ENCODE results near the gene SFXN5. TPM values are rescaled to one million over a fixed set of nuclear protein-coding genes. Genes with fewer than 3 reads are reported as not detected.
A peak's percentile ranks its signal among the peaks of the same experiment; 100 is the strongest.

Gene SFXN5
- total RNA-seq, 4 donors from 2014 or later = 5.7 to 11.8 (median 6.7) TPM

GRCh38 chr2:73091164-73091563 is 19.7 kb upstream of the SFXN5 start:
- Histone ChIP-seq H3K4me1 (peaks cover 0 to 63% (median 13%) of the 10 kb centered on the region in 3 donors), H3K4me3 (no peak overlapping the region), H3K36me3 (peaks cover 0 to 29% of the 10 kb centered on the region in 2 donors), H3K9me3 (no peaks in the 10 kb centered on the region), H3K27me3 (no peaks in the 10 kb centered on the region), H3K27ac (no peak overlapping the region)
- no peak for ATAC-seq
- TF ChIP-seq EP300 (IDR thresholded peaks at IDR 0.05) = no peak
- no peak for TF ChIP-seq CTCF (IDR thresholded peaks at IDR 0.05)
- no peak for TF ChIP-seq POLR2A (IDR thresholded peaks at IDR 0.05)
- no peak for TF ChIP-seq POLR2AphosphoS5 (IDR thresholded peaks at IDR 0.05)
- 86 to 90% methylated on average over 3 to 6 of the region's 7 CpGs for WGBS, 2 donors (ENCODE audit: low coverage in 1 of 2)

- H3K4me3 ChIP-seq = no peak overlapping the region
- H3K27me3 ChIP-seq = no peaks in the 10 kb centered on the region
- no peaks in the 10 kb centered on the region for H3K9me3 ChIP-seq
- peaks cover 0 to 30% of the 10 kb centered on the region in 2 donors for H3K36me3 ChIP-seq
- no peak for TF ChIP-seq CTCF (IDR thresholded peaks at IDR 0.05)
- peak overlapping the region in 3 of 4 donors; percentile 58 to 72 (median 66) for H3K27ac ChIP-seq
- peak; percentile 84 for ATAC-seq
- peaks cover 0 to 72% (median 13%) of the 10 kb centered on the region in 3 donors for H3K4me1 ChIP-seq
- WGBS, 2 donors (ENCODE audit: low coverage in 1 of 2) = 72 to 81% methylated on average over 3 to 6 of the region's 11 CpGs
Measured at GRCh38 chr2:73089270-73090030, 17.9 kb upstream of the SFXN5 start.

GRCh38 chr2:73088703-73089102 is 17.2 kb upstream of the SFXN5 start:
- WGBS, 2 donors (ENCODE audit: low coverage in 1 of 2) = 100% methylated on average over 2 of the region's 14 CpGs; no CpG with 5 or more reads in 1 of the 2 donors
- Histone ChIP-seq H3K4me3 (no peak overlapping the region), H3K4me1 (peaks cover 0 to 67% (median 13%) of the 10 kb centered on the region in 3 donors), H3K36me3 (peaks cover 0 to 30% of the 10 kb centered on the region in 2 donors), H3K27me3 (no peaks in the 10 kb centered on the region), H3K27ac (peak overlapping the region in 2 of 4 donors; percentile 58 to 66), H3K9me3 (no peaks in the 10 kb centered on the region)
- TF ChIP-seq POLR2AphosphoS5 (IDR thresholded peaks at IDR 0.05) (no peak), EP300 (IDR thresholded peaks at IDR 0.05) (no peak), POLR2A (IDR thresholded peaks at IDR 0.05) (no peak), CTCF (IDR thresholded peaks at IDR 0.05) (no peak)
- no peak for ATAC-seq

- 20 to 100% methylated on average over 1 of the region's 12 CpGs for WGBS, 2 donors (ENCODE audit: low coverage in 1 of 2)
- Histone ChIP-seq H3K9me3 (no peaks in the 10 kb centered on the region), H3K4me1 (peaks cover 0 to 62% (median 13%) of the 10 kb centered on the region in 3 donors), H3K27ac (no peak overlapping the region), H3K36me3 (peaks cover 0 to 35% of the 10 kb centered on the region in 2 donors), H3K27me3 (no peaks in the 10 kb centered on the region), H3K4me3 (no peak overlapping the region)
- TF ChIP-seq CTCF (IDR thresholded peaks at IDR 0.05) (no peak), POLR2AphosphoS5 (IDR thresholded peaks at IDR 0.05) (no peak), POLR2A (IDR thresholded peaks at IDR 0.05) (no peak), EP300 (IDR thresholded peaks at IDR 0.05) (no peak)
- ATAC-seq = no peak
Measured at GRCh38 chr2:73088211-73088610, 16.7 kb upstream of the SFXN5 start.

- TF ChIP-seq POLR2A (IDR thresholded peaks at IDR 0.05) = no peak
- TF ChIP-seq EP300 (IDR thresholded peaks at IDR 0.05) = no peak
- no peak for TF ChIP-seq POLR2AphosphoS5 (IDR thresholded peaks at IDR 0.05)
- no peak for TF ChIP-seq CTCF (IDR thresholded peaks at IDR 0.05)
- Histone ChIP-seq H3K4me3 (no peak overlapping the region), H3K36me3 (peaks cover 0 to 35% of the 10 kb centered on the region in 2 donors), H3K4me1 (peaks cover 0 to 53% (median 13%) of the 10 kb centered on the region in 3 donors), H3K9me3 (no peaks in the 10 kb centered on the region), H3K27ac (no peak overlapping the region), H3K27me3 (no peaks in the 10 kb centered on the region)
- no peak for ATAC-seq
- WGBS, 2 donors (ENCODE audit: low coverage in 1 of 2) = 60% methylated on average over 1 of the region's 4 CpGs; no CpG with 5 or more reads in 1 of the 2 donors
Measured at GRCh38 chr2:73087311-73087710, 15.8 kb upstream of the SFXN5 start.
